Measurements from ENCODE around the gene APP. TPM values are rescaled to one million over a fixed set of nuclear protein-coding genes. Genes with fewer than 3 reads are reported as not detected.

Gene APP
- total RNA-seq, 2 donors from 2014 or later: 267 to 564 TPM

GRCh38 chr21:26007951-26008498 lies 162.5 kb downstream of the APP start:
- H3K9me3 ChIP-seq: no peaks in the 10 kb centered on the region
- TF ChIP-seq POLR2AphosphoS5 (IDR thresholded peaks at IDR 0.05) (no peak), CTCF (IDR thresholded peaks at IDR 0.05) (no peak), POLR2A (IDR thresholded peaks at IDR 0.05) (no peak)
- 77% methylated on average over 8 of the region's 8 CpGs for WGBS
- no peak overlapping the region for H3K27ac ChIP-seq
- no peaks in the 10 kb centered on the region for H3K36me3 ChIP-seq
- intact Hi-C loops (cut with DNase I): no loop called here
- H3K4me3 ChIP-seq: no peak overlapping the region
- no peaks in the 10 kb centered on the region for H3K4me1 ChIP-seq (replicated peaks)
- DNase-seq (ENCODE audit: low spot score): no peak
- no peaks in the 10 kb centered on the region for H3K27me3 ChIP-seq (replicated peaks; ENCODE audit: insufficient read depth)

- Histone ChIP-seq H3K27me3 (replicated peaks; ENCODE audit: insufficient read depth) (no peaks in the 10 kb centered on the region), H3K27ac (no peak overlapping the region), H3K9me3 (no peaks in the 10 kb centered on the region), H3K4me1 (replicated peaks) (no peaks in the 10 kb centered on the region), H3K4me3 (no peak overlapping the region), H3K36me3 (no peaks in the 10 kb centered on the region)
- TF ChIP-seq POLR2AphosphoS5 (IDR thresholded peaks at IDR 0.05) (no peak), CTCF (IDR thresholded peaks at IDR 0.05) (no peak), POLR2A (IDR thresholded peaks at IDR 0.05) (no peak)
- WGBS: 98% methylated on average over 1 of the region's 1 CpG
- no peak for DNase-seq (ENCODE audit: low spot score)
- intact Hi-C loops (cut with DNase I): no loop called here
These were observed 165.1 kb downstream of the APP start for GRCh38 chr21:26005464-26005863.

GRCh38 chr21:26003404-26003803 lies 167.2 kb downstream of the APP start:
- no peak for DNase-seq (ENCODE audit: low spot score)
- WGBS: 82% methylated on average over 4 of the region's 4 CpGs
- Histone ChIP-seq H3K27me3 (replicated peaks; ENCODE audit: insufficient read depth) (no peaks in the 10 kb centered on the region), H3K4me3 (no peak overlapping the region), H3K27ac (no peak overlapping the region), H3K4me1 (replicated peaks) (no peaks in the 10 kb centered on the region), H3K36me3 (no peaks in the 10 kb centered on the region), H3K9me3 (no peaks in the 10 kb centered on the region)
- intact Hi-C loops (cut with DNase I): no loop called here
- TF ChIP-seq CTCF (IDR thresholded peaks at IDR 0.05) (no peak), POLR2A (IDR thresholded peaks at IDR 0.05) (no peak), POLR2AphosphoS5 (IDR thresholded peaks at IDR 0.05) (no peak)

- no peak overlapping the region for H3K4me3 ChIP-seq
- H3K9me3 ChIP-seq: no peaks in the 10 kb centered on the region
- no peak overlapping the region for H3K27ac ChIP-seq
- no peaks in the 10 kb centered on the region for H3K27me3 ChIP-seq (replicated peaks; ENCODE audit: insufficient read depth)
- no peaks in the 10 kb centered on the region for H3K4me1 ChIP-seq (replicated peaks)
- H3K36me3 ChIP-seq: no peaks in the 10 kb centered on the region
- intact Hi-C loops (cut with DNase I): no loop called here
- TF ChIP-seq CTCF (IDR thresholded peaks at IDR 0.05) (no peak), POLR2A (IDR thresholded peaks at IDR 0.05) (no peak), POLR2AphosphoS5 (IDR thresholded peaks at IDR 0.05) (no peak)
- 97% methylated on average over 5 of the region's 5 CpGs for WGBS
- no peak for DNase-seq (ENCODE audit: low spot score)
These were observed 169.2 kb downstream of the APP start for GRCh38 chr21:26001356-26001755.

GRCh38 chr21:25999921-26000582 lies 170.5 kb downstream of the APP start:
- H3K4me1 ChIP-seq (replicated peaks): no peaks in the 10 kb centered on the region
- no peak for DNase-seq (ENCODE audit: low spot score)
- H3K27ac ChIP-seq: no peak overlapping the region
- TF ChIP-seq POLR2A (IDR thresholded peaks at IDR 0.05) (no peak), CTCF (IDR thresholded peaks at IDR 0.05) (no peak), POLR2AphosphoS5 (IDR thresholded peaks at IDR 0.05) (no peak)
- H3K9me3 ChIP-seq: no peaks in the 10 kb centered on the region
- intact Hi-C loops (cut with DNase I): no loop called here
- WGBS: 57% methylated on average over 19 of the region's 19 CpGs
- H3K4me3 ChIP-seq: no peak overlapping the region
- H3K36me3 ChIP-seq: no peaks in the 10 kb centered on the region
- no peaks in the 10 kb centered on the region for H3K27me3 ChIP-seq (replicated peaks; ENCODE audit: insufficient read depth)
